ENCODE data around the gene CPED1. TPM values are rescaled to one million over a fixed set of nuclear protein-coding genes. Genes with fewer than 3 reads are reported as not detected.
"Not testable (repeated sequence)": the region's sequence is repeated elsewhere in the genome, so short reads cannot be mapped to it uniquely, and the experiment has no call there.

CPED1 gene
- total RNA-seq, 2 experiments from 2014 or later = not detected

- Mint-ChIP-seq H3K4me1 (no peaks in the 10 kb centered on the region), H3K4me3 (no peak overlapping the region), H3K9me3 (no peaks in the 10 kb centered on the region), H3K27ac (no peak overlapping the region), H3K27me3 (peaks cover 1% of the 10 kb centered on the region), H3K36me3 (ENCODE audit: low read depth) (no peaks in the 10 kb centered on the region)
- ChIA-PET POLR2A (no interaction called here), CTCF (no interaction called here)
- no peak for DNase-seq
These were observed 58.5 kb downstream of the CPED1 start for GRCh38 chr7:121046893-121047468.

- Mint-ChIP-seq H3K27me3 (peaks cover 4% of the 10 kb centered on the region), H3K36me3 (ENCODE audit: low read depth) (no peaks in the 10 kb centered on the region), H3K9me3 (no peaks in the 10 kb centered on the region), H3K4me1 (no peaks in the 10 kb centered on the region), H3K4me3 (no peak overlapping the region), H3K27ac (no peak overlapping the region)
- DNase-seq = no peak
- POLR2A ChIA-PET = no interaction called here
- CTCF ChIA-PET = no interaction called here
These were observed 59.7 kb downstream of the CPED1 start for GRCh38 chr7:121048195-121048594.

DNA sequence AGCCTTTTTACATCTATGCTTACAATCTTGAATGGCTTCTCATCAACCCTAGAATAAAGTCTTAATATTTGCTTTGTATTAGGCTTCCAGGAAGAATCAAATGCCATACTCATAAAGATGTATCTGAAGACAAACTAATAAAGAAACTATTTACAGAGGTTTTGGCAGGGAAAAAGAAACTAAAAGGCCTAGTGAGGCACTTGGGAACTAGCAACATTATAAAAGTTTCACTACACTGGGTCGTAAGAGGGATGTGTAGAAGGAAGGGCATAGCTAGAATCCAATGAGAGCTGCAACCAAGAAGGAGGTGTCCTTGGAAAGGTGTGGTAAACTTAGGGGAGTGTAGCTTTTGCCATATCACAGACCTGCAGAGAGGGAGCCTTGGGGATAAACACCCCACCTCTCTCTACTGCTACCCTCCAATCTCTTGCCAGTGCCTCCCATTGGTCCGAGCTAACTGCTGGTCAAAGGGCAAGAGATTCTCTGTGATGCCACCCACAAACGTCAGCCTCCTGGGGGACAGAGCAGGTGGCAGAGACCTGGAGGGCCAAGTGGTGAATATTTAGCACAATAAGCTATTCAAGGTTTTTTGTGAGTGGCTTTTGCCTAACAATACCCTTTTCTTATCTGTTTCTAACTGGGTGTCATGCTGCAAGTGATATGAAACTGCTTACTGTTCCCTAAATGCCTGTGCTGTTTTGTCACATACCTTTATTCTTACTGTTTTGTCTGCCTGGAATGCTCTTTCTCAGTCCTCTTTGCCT lies 60.7 kb downstream of the CPED1 start:
- no peak for DNase-seq
- H3K4me3 Mint-ChIP-seq = no peak overlapping the region

GRCh38 chr7:121049897-121050296 lies 61.4 kb downstream of the CPED1 start:
- H3K27ac Mint-ChIP-seq = no peak overlapping the region
- ChIA-PET POLR2A (no interaction called here), CTCF (interaction anchor here (1.3 kb wide), 1 partner anchor 26 kb away, joined by 3 read pairs; no protein-coding TSS in a partner anchor)
- H3K27me3 Mint-ChIP-seq = peaks cover 9% of the 10 kb centered on the region
- H3K36me3 Mint-ChIP-seq (ENCODE audit: low read depth) = no peaks in the 10 kb centered on the region
- H3K4me1 Mint-ChIP-seq = no peaks in the 10 kb centered on the region
- DNase-seq = no peak
- H3K9me3 Mint-ChIP-seq = no peaks in the 10 kb centered on the region
- H3K4me3 Mint-ChIP-seq = no peak overlapping the region

More for the DNA sequence above, 60.7 kb downstream of the CPED1 start:
- H3K9me3 Mint-ChIP-seq = no peaks in the 10 kb centered on the region
- ChIA-PET POLR2A (no interaction called here), CTCF (interaction anchor here (1.3 kb wide), 1 partner anchor 27 kb away, joined by 3 read pairs; no protein-coding TSS in a partner anchor)
- H3K27ac Mint-ChIP-seq = no peak overlapping the region
- no peaks in the 10 kb centered on the region for H3K4me1 Mint-ChIP-seq
- peaks cover 7% of the 10 kb centered on the region for H3K27me3 Mint-ChIP-seq
- no peaks in the 10 kb centered on the region for H3K36me3 Mint-ChIP-seq (ENCODE audit: low read depth)

DNA sequence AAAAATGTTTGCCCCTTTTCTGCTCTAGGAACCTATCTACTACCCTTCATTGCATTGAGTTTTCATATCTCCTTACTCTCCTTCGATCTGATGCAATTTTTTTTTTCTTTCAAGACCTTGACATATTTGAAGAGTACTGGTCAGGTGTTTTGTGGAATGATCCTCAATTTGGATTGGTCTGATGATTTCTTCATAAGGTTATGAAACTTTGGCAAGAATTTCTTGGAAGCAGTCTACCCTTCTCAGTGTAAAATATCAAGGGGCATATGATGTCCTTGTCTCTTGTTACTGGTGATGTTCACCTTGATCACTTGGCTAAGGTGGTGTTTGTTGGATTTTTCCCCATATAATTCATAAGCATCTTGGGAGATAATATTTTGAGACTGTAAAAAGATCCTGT lies 64.7 kb downstream of the CPED1 start:
- POLR2A ChIA-PET = no interaction called here
- H3K9me3 Mint-ChIP-seq = no peaks in the 10 kb centered on the region
- H3K4me3 Mint-ChIP-seq = no peak overlapping the region
- no peaks in the 10 kb centered on the region for H3K4me1 Mint-ChIP-seq
- DNase-seq = no peak
- H3K27ac Mint-ChIP-seq = no peak overlapping the region
- H3K27me3 Mint-ChIP-seq = peaks cover 11% of the 10 kb centered on the region
- CTCF ChIA-PET = no interaction called here
- H3K36me3 Mint-ChIP-seq (ENCODE audit: low read depth) = no peaks in the 10 kb centered on the region

GRCh38 chr7:121054925-121055324 lies 66.4 kb downstream of the CPED1 start:
- H3K9me3 Mint-ChIP-seq = no peaks in the 10 kb centered on the region
- H3K27ac Mint-ChIP-seq = no peak overlapping the region
- no peak for DNase-seq
- ChIA-PET POLR2A (no interaction called here), CTCF (interaction anchor here (1.9 kb wide), 1 partner anchor 22 kb away, joined by 4 read pairs; no protein-coding TSS in a partner anchor)
- H3K4me1 Mint-ChIP-seq = no peaks in the 10 kb centered on the region
- H3K4me3 Mint-ChIP-seq = no peak overlapping the region
- peaks cover 11% of the 10 kb centered on the region for H3K27me3 Mint-ChIP-seq
- no peaks in the 10 kb centered on the region for H3K36me3 Mint-ChIP-seq (ENCODE audit: low read depth)

DNA sequence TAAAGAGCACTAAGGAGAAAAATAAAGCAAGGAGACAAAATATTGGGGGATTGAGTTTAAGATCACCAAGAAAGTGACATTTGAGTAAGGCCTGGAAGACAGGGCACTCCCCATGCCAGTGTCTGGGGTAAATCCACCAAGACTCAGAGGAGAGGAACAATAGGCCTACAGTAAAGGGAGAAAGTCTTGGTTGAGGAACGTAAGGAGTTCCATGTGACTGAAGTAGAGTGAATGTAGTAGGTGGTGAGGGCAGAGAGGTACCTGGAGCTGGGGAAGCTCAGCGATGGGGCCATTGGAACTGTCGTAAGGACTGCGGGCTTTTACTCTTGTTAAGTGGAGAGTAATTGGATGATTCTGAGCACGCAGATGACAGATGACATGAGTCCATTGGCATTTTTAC lies 69.4 kb downstream of the CPED1 start:
- Mint-ChIP-seq H3K9me3 (no peaks in the 10 kb centered on the region), H3K4me3 (no peak overlapping the region), H3K4me1 (no peaks in the 10 kb centered on the region), H3K27ac (no peak overlapping the region), H3K27me3 (peaks cover 15% of the 10 kb centered on the region), H3K36me3 (ENCODE audit: low read depth) (no peaks in the 10 kb centered on the region)
- DNase-seq = no peak
- ChIA-PET CTCF (interaction anchor here (0.7 to 0.9 kb wide), 2 partner anchors 50 to 272 kb away, joined by 3 read pairs; no protein-coding TSS in a partner anchor), POLR2A (no interaction called here)

- H3K27me3 Mint-ChIP-seq = peaks cover 15% of the 10 kb centered on the region
- ChIA-PET CTCF (interaction anchor here (1.2 kb wide), 1 partner anchor 18 kb away, joined by 3 read pairs; no protein-coding TSS in a partner anchor), POLR2A (no interaction called here)
- H3K27ac Mint-ChIP-seq = no peak overlapping the region
- no peaks in the 10 kb centered on the region for H3K36me3 Mint-ChIP-seq (ENCODE audit: low read depth)
- H3K4me3 Mint-ChIP-seq = no peak overlapping the region
- no peaks in the 10 kb centered on the region for H3K4me1 Mint-ChIP-seq
- H3K9me3 Mint-ChIP-seq = no peaks in the 10 kb centered on the region
- DNase-seq = no peak
These were observed 70.5 kb downstream of the CPED1 start for GRCh38 chr7:121058975-121059374.

- H3K27ac Mint-ChIP-seq; DNase-seq; H3K4me1 Mint-ChIP-seq; POLR2A ChIA-PET; CTCF ChIA-PET; H3K36me3 Mint-ChIP-seq (ENCODE audit: low read depth); H3K9me3 Mint-ChIP-seq; H3K4me3 Mint-ChIP-seq: not testable (repeated sequence)
- peaks cover 17% of the 10 kb centered on the region for H3K27me3 Mint-ChIP-seq
These were observed 71.5 kb downstream of the CPED1 start for GRCh38 chr7:121059979-121060509.

- H3K9me3 Mint-ChIP-seq = no peaks in the 10 kb centered on the region
- no peak overlapping the region for H3K27ac Mint-ChIP-seq
- H3K27me3 Mint-ChIP-seq = peaks cover 14% of the 10 kb centered on the region
- no peak for DNase-seq
- ChIA-PET POLR2A (no interaction called here), CTCF (no interaction called here)
- no peak overlapping the region for H3K4me3 Mint-ChIP-seq
- H3K36me3 Mint-ChIP-seq (ENCODE audit: low read depth) = no peaks in the 10 kb centered on the region
- H3K4me1 Mint-ChIP-seq = no peaks in the 10 kb centered on the region
These were observed 73.4 kb downstream of the CPED1 start for GRCh38 chr7:121061677-121062582.

DNA sequence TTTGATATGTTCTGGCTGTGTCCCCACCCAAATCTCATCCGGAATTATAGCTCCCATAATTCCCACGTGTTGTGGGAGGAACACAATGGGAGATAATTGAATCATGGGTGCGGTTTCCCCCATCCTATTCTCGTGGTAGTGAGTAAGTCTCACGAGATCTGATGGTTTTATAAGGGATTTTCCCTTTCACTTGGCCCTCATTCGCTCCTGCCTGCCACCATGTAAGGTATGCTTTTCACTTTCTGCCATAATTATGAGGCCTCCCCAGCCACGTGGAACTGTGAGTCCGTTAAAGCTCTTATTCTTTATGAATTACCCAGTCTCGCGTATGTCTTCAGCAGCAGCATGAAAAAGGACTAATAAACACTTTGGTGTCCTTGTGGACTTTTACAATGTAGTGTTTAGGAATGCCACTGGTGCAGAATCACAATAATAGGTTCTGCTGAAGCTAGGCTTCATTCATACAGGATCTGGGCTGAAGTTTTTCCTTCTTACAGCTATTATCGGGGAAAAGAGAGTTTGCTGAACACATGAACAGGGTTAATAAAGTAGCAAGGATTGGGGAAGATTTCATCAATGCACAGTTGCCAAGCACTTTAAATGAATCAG lies 74.3 kb downstream of the CPED1 start:
- no peak for DNase-seq
- no peaks in the 10 kb centered on the region for H3K4me1 Mint-ChIP-seq
- H3K4me3 Mint-ChIP-seq = no peak overlapping the region
- H3K9me3 Mint-ChIP-seq = no peaks in the 10 kb centered on the region
- ChIA-PET POLR2A (no interaction called here), CTCF (no interaction called here)
- H3K27me3 Mint-ChIP-seq = peaks cover 14% of the 10 kb centered on the region
- H3K36me3 Mint-ChIP-seq (ENCODE audit: low read depth) = no peaks in the 10 kb centered on the region
- H3K27ac Mint-ChIP-seq = no peak overlapping the region

DNA sequence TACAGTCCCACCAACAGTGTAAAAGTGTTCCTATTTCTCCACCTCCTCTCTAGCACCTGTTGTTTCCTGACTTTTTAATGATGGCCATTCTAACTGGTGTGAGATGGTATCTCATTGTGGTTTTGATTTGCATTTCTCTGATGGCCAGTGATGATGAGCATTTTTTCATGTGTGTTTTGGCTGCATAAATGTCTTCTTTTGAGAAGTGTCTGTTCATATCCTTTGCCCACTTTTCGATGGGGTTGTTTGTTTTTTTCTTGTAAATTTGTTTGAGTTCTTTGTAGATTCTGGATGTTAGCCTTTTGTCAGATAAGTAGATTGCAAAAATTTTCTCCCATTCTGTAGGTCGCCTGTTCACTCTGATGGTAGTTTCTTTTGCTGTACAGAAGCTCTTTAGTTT lies 79.2 kb downstream of the CPED1 start:
- DNase-seq; H3K36me3 Mint-ChIP-seq (ENCODE audit: low read depth); H3K4me1 Mint-ChIP-seq; H3K4me3 Mint-ChIP-seq; H3K9me3 Mint-ChIP-seq; POLR2A ChIA-PET; CTCF ChIA-PET; H3K27ac Mint-ChIP-seq: not testable (repeated sequence)
- peaks cover 24% of the 10 kb centered on the region for H3K27me3 Mint-ChIP-seq

All from activated CD4-positive, alpha-beta memory T cell treated with anti-CD3 and anti-CD28 coated beads, Interleukin-2, amount 10 ng/mL, durations not matched to agents 7 days and 5 days (primary cell).